HG03354 (cell line): Measurements from ENCODE around the gene VPS35L.

ENCODE experiments used
- ATAC-seq: cut with Tn5 transposase; IDR thresholded peaks from one replicate; pipeline ENCODE4 v1.9.1; 2021; ENCODE audit warnings: mild to moderate bottlenecking; ENCODE audit not compliant: unreplicated experiment, poor library complexity, severe bottlenecking

VPS35L gene, protein sequence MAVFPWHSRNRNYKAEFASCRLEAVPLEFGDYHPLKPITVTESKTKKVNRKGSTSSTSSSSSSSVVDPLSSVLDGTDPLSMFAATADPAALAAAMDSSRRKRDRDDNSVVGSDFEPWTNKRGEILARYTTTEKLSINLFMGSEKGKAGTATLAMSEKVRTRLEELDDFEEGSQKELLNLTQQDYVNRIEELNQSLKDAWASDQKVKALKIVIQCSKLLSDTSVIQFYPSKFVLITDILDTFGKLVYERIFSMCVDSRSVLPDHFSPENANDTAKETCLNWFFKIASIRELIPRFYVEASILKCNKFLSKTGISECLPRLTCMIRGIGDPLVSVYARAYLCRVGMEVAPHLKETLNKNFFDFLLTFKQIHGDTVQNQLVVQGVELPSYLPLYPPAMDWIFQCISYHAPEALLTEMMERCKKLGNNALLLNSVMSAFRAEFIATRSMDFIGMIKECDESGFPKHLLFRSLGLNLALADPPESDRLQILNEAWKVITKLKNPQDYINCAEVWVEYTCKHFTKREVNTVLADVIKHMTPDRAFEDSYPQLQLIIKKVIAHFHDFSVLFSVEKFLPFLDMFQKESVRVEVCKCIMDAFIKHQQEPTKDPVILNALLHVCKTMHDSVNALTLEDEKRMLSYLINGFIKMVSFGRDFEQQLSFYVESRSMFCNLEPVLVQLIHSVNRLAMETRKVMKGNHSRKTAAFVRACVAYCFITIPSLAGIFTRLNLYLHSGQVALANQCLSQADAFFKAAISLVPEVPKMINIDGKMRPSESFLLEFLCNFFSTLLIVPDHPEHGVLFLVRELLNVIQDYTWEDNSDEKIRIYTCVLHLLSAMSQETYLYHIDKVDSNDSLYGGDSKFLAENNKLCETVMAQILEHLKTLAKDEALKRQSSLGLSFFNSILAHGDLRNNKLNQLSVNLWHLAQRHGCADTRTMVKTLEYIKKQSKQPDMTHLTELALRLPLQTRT

DNA sequence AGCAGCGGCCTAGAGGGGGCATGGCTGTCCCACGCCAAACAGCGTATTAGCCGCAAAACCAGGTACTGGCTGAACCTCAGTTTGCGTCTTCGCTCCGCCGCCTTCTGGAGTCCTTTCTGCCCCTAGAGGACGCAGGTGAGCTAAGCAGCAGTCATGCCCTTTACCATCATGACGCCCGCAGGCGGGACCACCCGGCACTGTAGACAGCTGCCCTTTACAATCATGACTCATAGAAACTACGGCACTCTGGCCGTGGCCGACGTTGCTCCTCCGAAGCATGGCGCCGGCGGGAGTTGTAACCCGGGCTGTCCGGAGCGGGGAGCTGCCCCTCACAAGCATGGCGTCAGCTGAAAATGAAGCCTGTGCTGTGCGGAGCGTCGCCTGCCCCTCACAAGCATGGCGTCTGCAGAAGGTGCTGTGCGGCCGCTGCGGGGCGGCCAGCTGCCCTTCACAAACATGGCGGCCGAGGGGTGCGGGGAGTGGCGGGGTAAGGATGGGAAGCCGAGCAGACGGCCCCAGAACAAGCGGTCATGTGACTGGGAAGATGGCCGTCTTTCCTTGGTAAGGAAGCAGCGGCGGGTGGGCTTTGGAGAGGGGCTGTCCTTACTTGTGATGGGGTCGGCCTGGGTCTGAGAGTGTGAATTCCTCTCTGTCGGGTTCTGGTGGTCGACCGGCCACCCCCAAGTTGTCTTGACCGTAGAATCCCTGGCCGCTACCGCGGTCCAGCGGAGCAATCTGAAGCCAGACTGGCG, at the start of gene VPS35L:
TSS of gene VPS35L (plus strand) at position 518 of the 752 bp plus-strand sequence. CDS start at position 545, 27 bp downstream.
- ATAC-seq = peak; percentile 96

DNA sequence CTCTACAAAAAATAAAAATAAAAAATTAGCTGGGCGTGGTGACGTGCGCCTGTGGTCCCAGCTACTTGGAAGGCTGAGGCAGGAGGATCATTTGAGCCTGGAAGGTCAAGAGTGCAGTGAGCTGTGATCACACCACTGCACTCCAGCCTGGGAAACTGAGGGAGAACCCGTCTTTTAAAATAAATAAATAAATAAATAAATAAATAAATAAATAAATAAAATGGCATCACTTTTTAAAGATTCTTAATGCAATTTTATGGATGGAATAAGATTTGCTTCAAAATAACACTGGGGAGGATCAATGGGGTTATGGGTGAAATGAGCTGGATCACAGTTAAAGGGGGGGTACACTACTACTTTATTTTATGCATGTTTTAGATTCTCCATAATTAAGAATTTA, 48.5 kb upstream of the VPS35L start:
- no peak for ATAC-seq

DNA sequence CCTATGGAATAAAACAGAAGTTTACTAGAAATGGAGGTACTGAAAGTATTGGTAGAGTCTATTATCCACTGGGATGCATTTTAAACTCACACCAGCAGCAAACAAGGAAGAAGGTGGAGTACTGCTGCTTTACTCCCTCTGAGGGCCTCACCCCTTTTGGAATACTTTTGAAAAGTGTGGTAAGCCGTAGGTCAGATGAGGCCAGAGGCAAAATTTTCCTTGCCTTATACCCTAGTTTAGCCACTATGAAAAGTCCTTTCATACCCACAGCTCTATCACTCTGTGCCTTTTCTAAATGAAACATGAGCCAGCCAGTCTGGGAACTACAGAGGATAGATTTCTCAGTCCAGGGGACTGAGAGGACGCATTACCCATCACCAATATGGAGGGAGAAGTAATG, 47.6 kb upstream of the VPS35L start:
- ATAC-seq = no peak

DNA sequence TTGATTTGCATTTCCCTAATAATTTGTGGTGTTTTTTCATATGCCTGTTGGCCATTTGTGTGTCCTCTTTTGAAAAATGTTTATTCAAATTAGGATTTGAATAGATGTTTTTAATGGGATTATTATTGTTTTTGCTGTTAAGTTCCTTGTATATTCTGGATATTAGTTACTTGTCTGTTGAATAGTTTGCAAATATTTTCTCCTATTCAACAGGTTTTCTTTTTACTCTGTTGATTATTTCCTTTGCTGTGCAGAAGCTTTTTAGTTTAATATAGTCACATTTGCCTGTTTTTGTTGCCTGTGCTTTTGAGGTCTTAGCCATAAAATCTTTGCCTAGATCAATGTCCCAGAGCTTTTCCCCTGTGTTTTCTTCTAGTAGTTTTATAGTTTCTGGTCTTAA, 43.2 kb upstream of the VPS35L start:
- no peak for ATAC-seq

DNA sequence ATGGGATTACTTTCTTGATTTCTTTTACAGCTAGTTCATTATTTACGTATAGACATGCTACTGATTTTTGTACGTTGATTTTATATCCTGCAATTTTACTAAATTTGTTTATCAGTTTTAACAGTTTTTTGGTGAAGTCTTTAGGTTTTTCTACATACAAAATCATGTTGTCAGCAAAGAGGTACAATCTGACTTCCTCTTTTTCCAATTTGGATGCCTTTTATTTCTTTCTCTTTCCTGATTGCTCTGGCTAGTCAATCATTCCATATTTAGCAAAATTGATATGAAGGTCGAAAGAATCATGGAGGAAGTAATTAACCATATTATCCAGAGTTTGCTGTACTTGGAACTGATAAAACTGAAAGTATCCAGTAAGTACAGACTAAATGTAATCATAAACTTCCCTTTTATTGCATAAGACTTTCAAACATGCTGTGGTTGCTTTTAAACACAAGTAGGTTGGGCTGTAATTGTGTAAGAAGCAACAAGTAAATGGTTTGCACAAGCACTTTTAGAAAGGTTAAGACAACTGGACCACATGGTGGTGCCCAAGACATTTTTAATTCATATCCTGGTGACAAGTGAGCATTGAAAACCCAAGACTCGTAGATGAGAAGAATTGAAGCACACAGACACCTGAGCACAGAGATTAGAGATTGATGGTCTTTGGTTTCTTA, 42.0 kb upstream of the VPS35L start:
- ATAC-seq = no peak

DNA sequence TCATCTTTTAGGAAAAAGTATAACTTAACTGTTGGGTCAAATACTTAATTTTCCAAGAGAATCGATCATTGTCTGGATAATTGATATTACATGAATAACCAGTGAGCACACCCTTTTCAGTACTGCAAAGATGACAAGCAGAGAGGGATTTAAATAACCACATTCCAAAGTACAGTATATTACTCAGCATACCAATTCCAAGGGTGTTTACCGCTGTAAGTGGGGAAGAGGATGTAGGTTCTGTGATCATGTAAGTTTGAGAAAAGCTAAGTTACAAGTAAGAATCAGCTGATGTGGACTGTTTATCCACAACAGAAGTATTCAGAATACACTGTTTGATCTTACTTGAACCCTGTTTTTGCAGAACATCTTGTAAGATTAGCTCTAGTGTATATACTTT, 39.7 kb upstream of the VPS35L start:
- no peak for ATAC-seq

DNA sequence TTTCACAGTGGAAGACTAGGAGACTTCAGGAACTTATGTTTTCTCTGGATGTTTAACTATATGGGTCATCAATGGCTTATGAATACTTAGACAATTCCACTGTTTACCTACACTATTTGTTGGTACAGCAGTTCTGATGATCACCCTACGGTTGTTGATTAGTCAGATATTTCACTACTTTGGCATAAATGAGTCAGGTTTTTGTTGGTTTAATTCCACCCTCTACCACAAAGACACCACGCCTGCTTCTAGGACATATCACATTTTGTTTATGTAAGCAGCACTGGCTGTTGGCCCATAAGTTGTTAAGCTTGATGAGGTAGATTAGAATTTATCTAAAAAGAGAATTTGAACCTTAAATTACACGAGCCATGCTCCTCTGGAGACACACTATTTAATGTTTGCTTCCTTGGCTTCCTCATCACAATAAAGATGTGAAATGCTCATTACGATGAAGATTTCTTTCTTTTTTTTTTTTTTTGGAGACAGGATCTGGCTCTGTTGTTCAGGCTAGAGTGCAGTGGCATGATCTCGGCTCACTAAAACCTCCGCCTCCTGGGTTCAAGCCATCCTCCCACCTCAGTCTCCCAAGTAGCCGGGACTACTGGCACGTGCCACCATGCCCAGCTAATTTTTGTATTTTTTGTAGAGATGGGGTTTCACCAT, 37.9 kb upstream of the VPS35L start:
- no peak for ATAC-seq

DNA sequence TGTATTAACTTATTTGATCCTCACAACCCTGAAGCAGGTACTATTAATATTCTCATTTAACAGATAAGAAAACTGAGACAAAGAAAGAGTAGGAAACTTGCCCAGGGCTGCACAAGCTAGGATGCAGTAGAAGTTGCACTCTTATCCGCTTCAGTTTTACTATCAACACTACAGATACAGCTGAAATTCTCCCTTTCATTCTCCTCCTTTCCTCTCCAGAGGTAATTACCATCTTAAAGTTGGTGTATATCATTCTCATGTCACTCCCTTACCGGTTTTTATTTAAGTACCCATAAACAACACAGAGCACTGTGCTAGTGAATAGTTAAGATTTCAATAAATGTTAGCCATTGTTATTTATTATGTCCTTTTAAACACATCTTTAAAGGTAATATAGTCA, 37.1 kb upstream of the VPS35L start:
- ATAC-seq = no peak

DNA sequence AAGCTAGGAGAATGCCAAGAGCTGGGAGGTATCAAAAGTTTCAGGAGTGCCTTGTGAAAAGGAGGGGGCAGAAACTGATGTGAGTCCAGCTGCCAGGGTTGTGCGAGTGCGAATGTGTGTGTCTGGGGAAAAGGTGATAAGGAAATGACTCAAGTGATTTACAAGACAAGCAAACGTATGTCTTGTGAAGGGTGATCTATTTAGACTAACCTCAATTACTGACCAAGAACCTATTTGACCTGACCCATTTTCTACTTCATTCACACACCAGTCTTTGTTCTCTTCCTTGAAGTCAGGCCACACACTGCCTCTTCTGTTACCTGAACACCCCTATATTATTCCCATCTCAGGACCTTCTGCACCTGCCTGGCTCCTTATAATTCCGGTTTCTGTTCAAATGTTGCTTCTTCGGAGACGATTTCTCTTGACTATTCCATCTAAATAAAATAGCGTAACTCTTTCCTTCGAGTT, 34.6 kb upstream of the VPS35L start:
- no peak for ATAC-seq

DNA sequence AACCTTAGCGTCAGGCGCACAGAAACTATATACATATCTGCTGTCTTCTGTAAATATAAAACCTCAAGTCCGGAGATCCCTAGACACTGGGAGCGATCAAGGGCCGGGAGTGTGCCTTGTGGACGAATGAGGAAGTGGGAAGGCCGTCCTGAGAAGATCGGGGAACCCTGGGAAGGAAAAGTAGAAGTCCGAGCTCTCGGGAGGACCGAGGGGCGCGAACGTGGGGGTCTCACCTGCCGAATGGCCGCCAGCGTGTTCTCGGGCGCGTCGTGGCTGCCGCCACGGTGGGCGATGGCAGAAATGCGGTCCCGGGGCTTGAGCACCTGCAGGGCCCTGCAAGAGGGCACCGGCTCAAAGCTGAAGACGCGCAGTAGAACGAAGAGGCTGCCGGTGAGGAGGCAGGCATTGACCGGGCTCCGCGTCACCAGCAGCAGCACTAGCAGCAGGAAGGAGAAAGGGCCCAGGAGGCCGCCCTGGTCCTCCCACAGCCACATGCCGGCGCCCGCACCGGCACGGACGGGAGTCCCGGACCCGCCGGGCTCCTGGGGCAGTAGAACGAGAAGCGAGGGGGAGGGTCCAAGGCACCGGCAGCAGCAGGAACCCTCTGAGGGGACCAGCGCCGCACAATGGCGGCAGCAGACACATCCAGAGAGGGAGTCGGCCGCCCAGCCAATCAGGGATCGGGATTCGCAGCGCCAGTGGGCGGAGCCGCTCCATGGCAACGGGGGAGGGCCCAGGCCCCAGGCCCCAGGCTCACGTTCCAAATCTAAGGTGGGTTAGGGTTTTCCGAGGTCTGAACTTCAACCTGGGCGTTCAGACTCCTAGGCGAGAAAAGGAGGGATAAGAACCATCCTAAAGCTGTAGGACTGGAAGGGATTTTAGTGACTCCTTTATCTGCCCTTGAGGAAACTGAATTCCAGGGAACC, 33.8 kb upstream of the VPS35L start, which contains the start of gene GDE1:
TSS of gene GDE1 (minus strand) at position 628 of the 926 bp plus-strand sequence. CDS start at position 494, 134 bp downstream.
- ATAC-seq = peak; percentile 73

DNA sequence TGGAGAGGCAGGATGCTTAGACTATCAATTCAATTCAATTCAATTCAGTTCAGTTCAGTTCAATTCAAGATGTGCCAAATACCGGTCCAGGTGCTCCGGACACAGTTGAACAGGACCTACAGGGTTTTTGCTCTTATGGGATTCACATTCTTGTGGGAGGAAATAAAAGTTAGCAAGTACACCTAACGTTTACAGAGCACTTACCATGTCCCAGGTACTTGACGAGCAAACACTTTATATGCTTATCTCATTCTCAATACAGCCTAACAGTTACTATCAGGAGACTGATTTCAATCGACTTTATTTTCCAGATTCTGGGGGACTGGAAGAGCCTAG, 33.1 kb upstream of the VPS35L start:
- no peak for ATAC-seq

DNA sequence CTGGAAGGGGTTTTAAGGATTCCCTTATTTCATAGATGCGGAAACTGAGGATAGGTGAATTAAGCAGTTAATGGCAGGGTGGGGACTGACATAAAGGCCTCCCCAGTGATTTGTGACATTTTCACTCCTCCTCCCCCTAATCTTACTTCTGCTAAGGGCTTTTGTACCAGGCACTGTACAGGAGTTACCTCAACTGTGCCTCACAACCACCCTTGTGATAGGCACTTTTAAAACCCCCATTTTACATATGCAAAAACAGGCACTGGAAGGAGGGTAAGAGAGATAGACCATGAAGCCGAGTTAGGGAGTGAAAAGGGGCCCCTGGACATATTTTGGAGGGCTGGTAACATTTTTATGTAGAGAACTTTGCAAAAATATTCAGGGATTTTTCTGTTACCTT, 32.7 kb upstream of the VPS35L start:
- no peak for ATAC-seq

DNA sequence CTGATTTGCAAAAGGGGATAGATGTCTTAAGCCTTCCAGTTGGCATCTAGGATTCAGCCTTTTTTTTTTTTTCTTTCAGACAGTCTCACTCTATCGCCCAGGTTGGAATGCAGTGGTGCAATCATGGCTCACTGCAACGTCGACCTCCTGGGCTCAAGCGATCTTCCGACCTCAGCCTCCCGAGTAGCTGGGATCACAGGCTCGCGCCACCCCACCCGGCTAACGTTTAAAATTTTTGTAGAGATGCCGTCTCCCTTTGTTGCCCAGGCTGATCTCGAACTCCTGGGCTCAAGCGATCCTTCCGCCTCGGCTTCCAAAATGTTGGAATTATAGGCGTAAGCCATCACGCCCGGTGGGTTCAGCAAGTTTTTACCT, 32.3 kb upstream of the VPS35L start:
- no peak for ATAC-seq

DNA sequence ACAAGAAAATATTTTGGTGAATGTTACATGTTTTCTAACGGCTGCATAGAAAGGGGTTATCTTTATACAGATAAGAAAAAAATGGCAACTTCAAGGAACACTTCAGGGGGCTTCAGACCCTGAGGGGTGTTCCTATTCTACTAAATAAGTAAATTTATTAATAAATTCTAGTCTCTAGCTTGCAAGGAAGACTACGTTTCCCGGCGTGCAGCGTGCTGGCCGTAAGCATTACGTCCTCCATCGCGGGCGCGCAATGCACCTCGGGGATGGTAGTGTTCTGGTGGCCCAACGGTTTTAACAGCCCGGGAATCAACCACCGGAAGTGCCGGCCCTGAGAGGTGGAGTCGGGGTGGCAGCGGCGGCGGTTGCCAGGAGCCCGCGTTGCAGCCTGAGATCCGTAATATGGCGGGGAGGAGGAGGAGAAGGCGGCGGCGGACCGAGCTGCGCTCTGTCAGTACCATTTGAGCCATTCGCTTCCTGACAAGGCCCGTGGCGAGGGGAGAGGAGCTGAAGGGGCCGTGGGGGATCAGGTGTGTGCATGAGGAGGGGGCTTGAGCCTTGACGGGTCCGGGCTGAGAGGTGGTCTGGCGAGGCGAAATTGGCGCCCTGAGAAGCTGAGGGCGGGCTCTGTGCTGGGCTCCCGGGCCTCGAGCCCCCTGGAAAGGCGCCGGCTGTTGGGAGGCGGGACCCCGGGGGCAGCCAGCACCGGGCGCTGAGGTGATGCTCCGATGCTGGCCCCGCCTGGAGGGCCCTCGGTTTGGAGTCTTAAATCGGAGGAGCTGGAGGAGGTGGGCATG, 31.7 kb upstream of the VPS35L start, which contains the start of gene CCP110:
TSS of gene CCP110 (plus strand) at position 384 of the 797 bp plus-strand sequence. CDS start 3,940 bp downstream, outside the sequence.
- ATAC-seq = peak; percentile 81

DNA sequence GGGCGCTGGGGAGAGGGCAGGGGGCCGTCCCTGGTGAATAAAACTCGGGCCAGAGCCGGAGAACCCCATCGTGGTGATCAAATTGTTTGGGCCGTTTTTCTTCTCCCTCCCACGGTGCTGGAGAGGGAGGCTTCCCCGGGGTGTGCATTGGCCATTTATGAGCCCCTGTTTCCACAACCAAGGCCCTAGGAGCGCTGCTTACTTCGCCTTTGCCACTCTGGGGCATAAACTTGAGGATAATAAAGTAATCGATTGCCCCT, 31.2 kb upstream of the VPS35L start:
- ATAC-seq = no peak

DNA sequence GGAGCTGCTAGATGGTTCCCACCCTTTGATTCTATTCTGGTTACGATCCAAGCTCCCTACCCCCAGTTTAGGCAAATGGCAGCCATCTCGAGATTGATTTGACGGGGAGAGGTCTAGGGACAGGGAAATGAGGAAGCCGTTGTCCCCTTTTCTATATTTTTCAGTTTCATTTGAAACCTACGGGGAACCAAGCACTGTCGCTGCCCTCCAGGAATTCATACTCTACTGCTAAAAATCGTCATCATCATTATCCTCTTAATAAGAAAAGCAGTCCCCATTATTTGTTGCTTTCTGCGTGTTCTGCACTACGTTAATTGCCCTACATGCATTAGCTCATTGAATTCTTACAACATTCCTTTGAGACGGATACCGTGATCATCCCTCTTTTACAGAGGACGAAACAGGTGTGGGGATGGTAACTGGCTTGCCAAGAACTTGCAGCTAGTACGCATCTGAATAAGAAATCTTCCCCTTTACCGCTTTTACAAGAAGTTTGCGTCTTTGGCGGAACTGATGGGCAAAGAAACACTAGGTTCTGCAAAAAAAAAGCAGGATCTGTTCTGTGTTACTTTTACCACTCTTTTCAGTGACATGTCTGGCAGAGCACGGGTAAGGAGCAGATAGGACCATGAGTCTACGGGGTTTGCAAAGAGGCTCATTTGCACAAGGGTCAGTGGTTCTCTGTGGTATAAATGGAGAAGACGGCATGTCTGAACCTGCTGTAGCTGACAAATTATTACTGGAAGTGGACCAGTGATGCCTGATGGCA, 30.7 kb upstream of the VPS35L start:
- ATAC-seq = no peak

DNA sequence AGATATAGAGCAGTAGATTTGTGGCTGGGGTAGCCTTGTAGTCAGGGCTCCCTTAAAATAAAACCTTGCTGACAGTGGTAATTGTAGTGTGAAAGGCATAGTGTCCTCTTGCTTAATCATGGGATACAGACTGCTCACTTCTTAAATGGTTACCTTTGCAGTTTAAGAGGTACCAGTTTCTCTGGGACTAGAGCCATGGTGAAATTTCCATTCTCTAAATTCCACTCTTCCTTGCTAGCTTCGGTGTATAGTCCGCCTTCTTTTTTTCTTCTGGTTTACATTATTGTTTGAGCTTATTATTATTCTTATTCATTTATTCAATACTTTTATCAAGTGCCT, 30.1 kb upstream of the VPS35L start:
- no peak for ATAC-seq
